GM23338 (cell line): Measurements from ENCODE around the gene IGSF10. TPM values are rescaled to one million over a fixed set of nuclear protein-coding genes. Genes with fewer than 3 reads are reported as not detected.
"Not testable (repeated sequence)": the region's sequence is repeated elsewhere in the genome, so short reads cannot be mapped to it uniquely, and the experiment has no call there.

Source experiments
- ATAC-seq: fragments of 200-7000 bp; cut with Tn5 transposase; 3 replicates; pipeline ENCODE4 v1.9.1; 2020
- DNase-seq: peaks from one replicate; pipeline ENCODE4 v3.0.0-alpha.2; 2015; ENCODE audit warnings: low spot score
- H2AFZ ChIP-seq: fragments of 200-600 bp; sonication (generic); 2 replicates; pipeline ENCODE4 v1.8.0; 2016; ENCODE audit warnings: antibody characterized with exemption, mild to moderate bottlenecking, moderate library complexity
- H3F3A ChIP-seq: fragments of 200-600 bp; sonication (generic); replicated peaks from 2 replicates; pipeline ENCODE4 v1.8.0; 2017; ENCODE audit warnings: antibody characterized with exemption, mixed run types, low read depth
- H3K27ac ChIP-seq: fragments of 200-600 bp; sonication (generic); 2 replicates; pipeline ENCODE4 v1.6.1; 2016; ENCODE audit warnings: low read depth
- H3K27me3 ChIP-seq: fragments of 200-600 bp; sonication (generic); 2 replicates; pipeline ENCODE4 v1.8.0; 2016; ENCODE audit warnings: mild to moderate bottlenecking, mixed run types, moderate library complexity; ENCODE audit not compliant: insufficient read depth
- H3K36me3 ChIP-seq: fragments of 200-600 bp; sonication (generic); 2 replicates; pipeline ENCODE4 v1.8.0; 2016; ENCODE audit warnings: mild to moderate bottlenecking; ENCODE audit not compliant: insufficient read depth
- H3K4me1 ChIP-seq: fragments of 200-600 bp; sonication (generic); 2 replicates; pipeline ENCODE4 v1.8.0; 2016; ENCODE audit warnings: mild to moderate bottlenecking, moderate library complexity; ENCODE audit not compliant: insufficient read depth
- H3K4me2 ChIP-seq: fragments of 200-600 bp; sonication (generic); 2 replicates; pipeline ENCODE4 v1.7.1; 2017; ENCODE audit warnings: mixed run types
- H3K4me3 ChIP-seq: fragments of 200-600 bp; sonication (generic); 2 replicates; pipeline ENCODE4 v1.6.1; 2016; ENCODE audit warnings: mixed run types
- H3K79me2 ChIP-seq: fragments of 200-600 bp; sonication (generic); replicated peaks from 2 replicates; pipeline ENCODE4 v1.8.0; 2017; ENCODE audit warnings: mild to moderate bottlenecking; ENCODE audit not compliant: insufficient read depth
- H3K9me2 ChIP-seq: fragments of 200-600 bp; sonication (generic); 2 replicates; pipeline ENCODE4 v1.8.0; 2017; ENCODE audit not compliant: insufficient read depth
- H4K20me1 ChIP-seq: fragments of 200-600 bp; sonication (generic); replicated peaks from 2 replicates; pipeline ENCODE4 v1.8.0; 2017; ENCODE audit warnings: mild to moderate bottlenecking; ENCODE audit not compliant: insufficient read depth
- H3K27ac Mint-ChIP-seq: 2 replicates; pipeline ENCODE4 v1.8.0; 2020; ENCODE audit warnings: inconsistent platforms, mild to moderate bottlenecking, moderate library complexity, mixed read lengths
- H3K27me3 Mint-ChIP-seq: 3 replicates; pipeline ENCODE4 v1.8.0; 2022; ENCODE audit warnings: low read depth, mild to moderate bottlenecking, moderate library complexity, mixed read lengths, inconsistent platforms; ENCODE audit not compliant: insufficient read depth, poor library complexity
- H3K36me3 Mint-ChIP-seq: 3 replicates; pipeline ENCODE4 v1.8.0; 2021; ENCODE audit warnings: low read depth, mild to moderate bottlenecking, inconsistent platforms, moderate library complexity, mixed read lengths
- H3K4me1 Mint-ChIP-seq: 3 replicates; pipeline ENCODE4 v1.8.0; 2020; ENCODE audit warnings: mild to moderate bottlenecking, inconsistent platforms, mixed read lengths
- H3K4me3 Mint-ChIP-seq: 3 replicates; pipeline ENCODE4 v1.8.0; 2021; ENCODE audit warnings: moderate library complexity, mild to moderate bottlenecking, inconsistent platforms, mixed read lengths
- H3K9me3 Mint-ChIP-seq: 3 replicates; pipeline ENCODE4 v1.8.0; 2020; ENCODE audit warnings: moderate library complexity, mild to moderate bottlenecking, inconsistent platforms, mixed read lengths
- CREB1 ChIP-seq: fragments of 250-450 bp; sonication (Bioruptor Pico); IDR thresholded peaks from 2 replicates; pipeline ENCODE4 v1.5.0; 2020; ENCODE audit warnings: low read depth, mild to moderate bottlenecking, moderate library complexity
- EZH2 ChIP-seq: fragments of 200-600 bp; sonication (generic); IDR thresholded peaks from one replicate; pipeline ENCODE4 v1.8.0; 2017; ENCODE audit warnings: antibody characterized with exemption, mild to moderate bottlenecking, low read depth; ENCODE audit not compliant: unreplicated experiment
- JUNB ChIP-seq: IDR thresholded peaks from one replicate; pipeline ENCODE4 v1.6.1; 2016; ENCODE audit warnings: antibody characterized with exemption; ENCODE audit not compliant: unreplicated experiment
- NANOG ChIP-seq: IDR thresholded peaks from 2 replicates; pipeline ENCODE4 v1.6.1; 2016; ENCODE audit warnings: antibody characterized with exemption, borderline replicate concordance
- POLR2AphosphoS5 ChIP-seq: IDR thresholded peaks from 2 replicates; pipeline ENCODE4 v1.6.1; 2016; ENCODE audit warnings: antibody characterized with exemption, low read depth
- polyA plus RNA-seq: library from polyadenylated mRNA; unstranded; fragments of >200 nt; fragmentation: Nextera tagmentation; extraction: Ambion mirVana; gene quantifications from 2 replicates; pipeline ENCODE4 v1.2.1, GENCODE V29; 2016
- total RNA-seq: library from RNA; depleted of rRNA; stranded (reverse); fragments of >200 nt; shearing (Covaris generic); gene quantifications from 2 replicates; pipeline ENCODE4 v1.2.3, GENCODE V29; 2014
- TF ChIP-seq, protein P1 (sequence below): IDR thresholded peaks from 2 replicates; pipeline ENCODE4 v1.6.1; 2016; ENCODE audit warnings: antibody characterized with exemption
- TF ChIP-seq, protein P2 (sequence below): fragments of 250-450 bp; sonication (Bioruptor Pico); IDR thresholded peaks from 2 replicates; pipeline ENCODE4 v1.5.0; 2020; ENCODE audit warnings: mild to moderate bottlenecking, moderate library complexity
- TF ChIP-seq, protein P3 (sequence below), 2 experiments: fragments of 200-600 bp in 1 of 2; sonication (generic) in 1 of 2; conservative IDR thresholded peaks; 2 replicates each; pipeline versions ENCODE4 v1.5.1 to v1.6.1; 2016 to 2017; ENCODE audit warnings: antibody characterized with exemption in 2 of 2, low read depth in 2 of 2, mild to moderate bottlenecking in 2 of 2, moderate library complexity in 1 of 2

The IGSF10 gene
- total and polyA plus RNA-seq, 2 experiments from 2014 or later: 0.50 to 0.94 TPM

DNA sequence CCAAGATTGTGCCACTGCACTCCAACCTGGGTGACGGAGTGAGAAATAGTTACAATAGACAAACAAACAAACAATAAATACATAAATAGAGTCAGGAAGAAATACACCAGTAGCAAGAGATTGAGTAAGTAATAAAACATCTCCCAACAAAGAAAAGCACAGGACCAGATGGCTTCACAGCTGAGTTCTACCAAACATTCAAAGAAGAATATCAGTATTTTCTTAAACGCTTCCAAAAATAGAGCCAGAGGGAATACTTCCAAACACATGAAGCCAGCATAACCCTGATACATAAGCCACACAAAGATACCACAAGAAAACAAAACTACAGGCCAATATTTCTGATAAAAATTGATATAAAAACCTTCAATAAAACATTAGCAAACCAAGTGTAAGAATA, 30.7 kb upstream of the IGSF10 start:
- Mint-ChIP-seq H3K27me3 (peaks cover 2% of the 10 kb centered on the region), H3K36me3 (no peaks in the 10 kb centered on the region), H3K4me3 (no peak overlapping the region), H3K4me1 (no peaks in the 10 kb centered on the region), H3K9me3 (no peaks in the 10 kb centered on the region), H3K27ac (no peak overlapping the region)
- no peak overlapping the region for H3K4me3 ChIP-seq
- no peaks in the 10 kb centered on the region for H4K20me1 ChIP-seq
- no peak for ATAC-seq
- no peaks in the 10 kb centered on the region for H3K27me3 ChIP-seq
- H3F3A ChIP-seq: no peaks in the 10 kb centered on the region
- H3K4me1 ChIP-seq: no peaks in the 10 kb centered on the region
- no peak overlapping the region for H3K27ac ChIP-seq
- no peak overlapping the region for H2AFZ ChIP-seq
- H3K79me2 ChIP-seq: no peaks in the 10 kb centered on the region
- DNase-seq: no peak
- H3K9me2 ChIP-seq: no peaks in the 10 kb centered on the region
- TF ChIP-seq NANOG: no peak
- H3K36me3 ChIP-seq: no peaks in the 10 kb centered on the region
- H3K4me2 ChIP-seq: no peak overlapping the region

DNA sequence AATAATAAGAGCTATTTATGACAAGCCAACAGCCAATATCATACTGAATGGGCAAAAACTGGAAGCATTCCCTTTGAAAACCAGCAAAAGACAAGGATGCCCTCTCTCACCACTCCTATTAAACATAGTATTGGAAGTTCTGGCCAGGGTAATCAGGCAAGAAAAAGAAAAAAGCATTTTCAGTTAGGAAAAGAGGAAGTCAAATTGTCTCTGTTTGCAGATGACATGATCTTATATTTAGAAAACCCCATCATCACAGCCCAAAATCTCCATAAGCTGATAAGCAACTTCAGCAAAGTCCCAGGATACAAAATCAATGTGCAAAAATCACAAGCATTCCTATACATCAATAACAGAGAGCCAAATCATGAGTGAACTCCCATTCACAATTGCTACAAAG, 27.0 kb upstream of the IGSF10 start:
- not testable (repeated sequence) for H3K4me1 Mint-ChIP-seq, H3K4me3 ChIP-seq, H3K4me1 ChIP-seq, H2AFZ ChIP-seq, H3K9me2 ChIP-seq, H3F3A ChIP-seq, ATAC-seq, H3K27ac ChIP-seq, H3K4me3 Mint-ChIP-seq, H4K20me1 ChIP-seq, DNase-seq, H3K79me2 ChIP-seq, H3K9me3 Mint-ChIP-seq, H3K27me3 Mint-ChIP-seq, H3K27ac Mint-ChIP-seq, H3K27me3 ChIP-seq, H3K4me2 ChIP-seq, H3K36me3 Mint-ChIP-seq, H3K36me3 ChIP-seq

DNA sequence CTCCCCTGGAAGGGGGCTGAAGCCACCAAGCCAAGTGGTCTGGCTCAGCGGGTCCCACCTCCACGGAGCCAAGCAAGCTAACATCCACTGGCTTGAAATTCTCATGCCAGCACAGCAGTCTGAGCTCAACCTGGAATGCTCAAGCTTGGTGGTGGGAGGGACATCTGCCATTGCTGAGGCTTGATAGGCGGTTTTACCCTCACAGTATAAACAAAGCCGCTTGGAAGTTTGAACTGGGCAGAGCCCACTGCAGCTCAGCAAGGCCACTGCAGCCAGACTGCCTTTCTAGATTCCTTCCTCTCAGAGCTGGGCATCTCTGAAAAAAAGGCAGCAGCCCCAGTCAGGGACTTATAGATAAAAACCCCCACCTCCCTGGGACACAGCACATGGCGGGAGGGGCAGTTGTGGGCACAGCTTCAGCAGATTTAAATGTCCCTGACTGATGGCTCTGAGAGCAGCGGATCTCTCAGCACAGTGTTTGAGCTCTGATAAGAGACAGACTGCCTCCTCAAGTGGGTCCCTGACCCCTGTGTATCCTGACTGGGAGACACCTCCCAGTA, 23.2 kb upstream of the IGSF10 start:
- no peaks in the 10 kb centered on the region for H3K27me3 ChIP-seq
- Mint-ChIP-seq H3K36me3 (no peaks in the 10 kb centered on the region), H3K27me3 (peaks cover 2% of the 10 kb centered on the region), H3K27ac (no peak overlapping the region), H3K9me3 (no peaks in the 10 kb centered on the region; the same call in 2 of the 3 replicates), H3K4me3 (no peak overlapping the region), H3K4me1 (no peaks in the 10 kb centered on the region)
- no peak overlapping the region for H3K4me3 ChIP-seq
- H3K27ac ChIP-seq: no peak overlapping the region
- DNase-seq: peak; percentile 19
- no peaks in the 10 kb centered on the region for H3K36me3 ChIP-seq
- no peaks in the 10 kb centered on the region for H3K79me2 ChIP-seq
- no peaks in the 10 kb centered on the region for H3K4me1 ChIP-seq
- H4K20me1 ChIP-seq: no peaks in the 10 kb centered on the region
- no peaks in the 10 kb centered on the region for H3K9me2 ChIP-seq
- H2AFZ ChIP-seq: peak overlapping the region; percentile 85
- H3K4me2 ChIP-seq: no peak overlapping the region
- H3F3A ChIP-seq: no peaks in the 10 kb centered on the region
- ATAC-seq: peak; percentile 45; the same call in 2 of the 3 replicates
- TF ChIP-seq CREB1 (CRISPR knock-in tag) (no peak), JUNB (no peak), POLR2AphosphoS5 (no peak), EZH2 (no peak)
- TF ChIP-seq, protein P1, sequence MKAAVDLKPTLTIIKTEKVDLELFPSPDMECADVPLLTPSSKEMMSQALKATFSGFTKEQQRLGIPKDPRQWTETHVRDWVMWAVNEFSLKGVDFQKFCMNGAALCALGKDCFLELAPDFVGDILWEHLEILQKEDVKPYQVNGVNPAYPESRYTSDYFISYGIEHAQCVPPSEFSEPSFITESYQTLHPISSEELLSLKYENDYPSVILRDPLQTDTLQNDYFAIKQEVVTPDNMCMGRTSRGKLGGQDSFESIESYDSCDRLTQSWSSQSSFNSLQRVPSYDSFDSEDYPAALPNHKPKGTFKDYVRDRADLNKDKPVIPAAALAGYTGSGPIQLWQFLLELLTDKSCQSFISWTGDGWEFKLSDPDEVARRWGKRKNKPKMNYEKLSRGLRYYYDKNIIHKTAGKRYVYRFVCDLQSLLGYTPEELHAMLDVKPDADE: no peak
- TF ChIP-seq, protein P2, sequence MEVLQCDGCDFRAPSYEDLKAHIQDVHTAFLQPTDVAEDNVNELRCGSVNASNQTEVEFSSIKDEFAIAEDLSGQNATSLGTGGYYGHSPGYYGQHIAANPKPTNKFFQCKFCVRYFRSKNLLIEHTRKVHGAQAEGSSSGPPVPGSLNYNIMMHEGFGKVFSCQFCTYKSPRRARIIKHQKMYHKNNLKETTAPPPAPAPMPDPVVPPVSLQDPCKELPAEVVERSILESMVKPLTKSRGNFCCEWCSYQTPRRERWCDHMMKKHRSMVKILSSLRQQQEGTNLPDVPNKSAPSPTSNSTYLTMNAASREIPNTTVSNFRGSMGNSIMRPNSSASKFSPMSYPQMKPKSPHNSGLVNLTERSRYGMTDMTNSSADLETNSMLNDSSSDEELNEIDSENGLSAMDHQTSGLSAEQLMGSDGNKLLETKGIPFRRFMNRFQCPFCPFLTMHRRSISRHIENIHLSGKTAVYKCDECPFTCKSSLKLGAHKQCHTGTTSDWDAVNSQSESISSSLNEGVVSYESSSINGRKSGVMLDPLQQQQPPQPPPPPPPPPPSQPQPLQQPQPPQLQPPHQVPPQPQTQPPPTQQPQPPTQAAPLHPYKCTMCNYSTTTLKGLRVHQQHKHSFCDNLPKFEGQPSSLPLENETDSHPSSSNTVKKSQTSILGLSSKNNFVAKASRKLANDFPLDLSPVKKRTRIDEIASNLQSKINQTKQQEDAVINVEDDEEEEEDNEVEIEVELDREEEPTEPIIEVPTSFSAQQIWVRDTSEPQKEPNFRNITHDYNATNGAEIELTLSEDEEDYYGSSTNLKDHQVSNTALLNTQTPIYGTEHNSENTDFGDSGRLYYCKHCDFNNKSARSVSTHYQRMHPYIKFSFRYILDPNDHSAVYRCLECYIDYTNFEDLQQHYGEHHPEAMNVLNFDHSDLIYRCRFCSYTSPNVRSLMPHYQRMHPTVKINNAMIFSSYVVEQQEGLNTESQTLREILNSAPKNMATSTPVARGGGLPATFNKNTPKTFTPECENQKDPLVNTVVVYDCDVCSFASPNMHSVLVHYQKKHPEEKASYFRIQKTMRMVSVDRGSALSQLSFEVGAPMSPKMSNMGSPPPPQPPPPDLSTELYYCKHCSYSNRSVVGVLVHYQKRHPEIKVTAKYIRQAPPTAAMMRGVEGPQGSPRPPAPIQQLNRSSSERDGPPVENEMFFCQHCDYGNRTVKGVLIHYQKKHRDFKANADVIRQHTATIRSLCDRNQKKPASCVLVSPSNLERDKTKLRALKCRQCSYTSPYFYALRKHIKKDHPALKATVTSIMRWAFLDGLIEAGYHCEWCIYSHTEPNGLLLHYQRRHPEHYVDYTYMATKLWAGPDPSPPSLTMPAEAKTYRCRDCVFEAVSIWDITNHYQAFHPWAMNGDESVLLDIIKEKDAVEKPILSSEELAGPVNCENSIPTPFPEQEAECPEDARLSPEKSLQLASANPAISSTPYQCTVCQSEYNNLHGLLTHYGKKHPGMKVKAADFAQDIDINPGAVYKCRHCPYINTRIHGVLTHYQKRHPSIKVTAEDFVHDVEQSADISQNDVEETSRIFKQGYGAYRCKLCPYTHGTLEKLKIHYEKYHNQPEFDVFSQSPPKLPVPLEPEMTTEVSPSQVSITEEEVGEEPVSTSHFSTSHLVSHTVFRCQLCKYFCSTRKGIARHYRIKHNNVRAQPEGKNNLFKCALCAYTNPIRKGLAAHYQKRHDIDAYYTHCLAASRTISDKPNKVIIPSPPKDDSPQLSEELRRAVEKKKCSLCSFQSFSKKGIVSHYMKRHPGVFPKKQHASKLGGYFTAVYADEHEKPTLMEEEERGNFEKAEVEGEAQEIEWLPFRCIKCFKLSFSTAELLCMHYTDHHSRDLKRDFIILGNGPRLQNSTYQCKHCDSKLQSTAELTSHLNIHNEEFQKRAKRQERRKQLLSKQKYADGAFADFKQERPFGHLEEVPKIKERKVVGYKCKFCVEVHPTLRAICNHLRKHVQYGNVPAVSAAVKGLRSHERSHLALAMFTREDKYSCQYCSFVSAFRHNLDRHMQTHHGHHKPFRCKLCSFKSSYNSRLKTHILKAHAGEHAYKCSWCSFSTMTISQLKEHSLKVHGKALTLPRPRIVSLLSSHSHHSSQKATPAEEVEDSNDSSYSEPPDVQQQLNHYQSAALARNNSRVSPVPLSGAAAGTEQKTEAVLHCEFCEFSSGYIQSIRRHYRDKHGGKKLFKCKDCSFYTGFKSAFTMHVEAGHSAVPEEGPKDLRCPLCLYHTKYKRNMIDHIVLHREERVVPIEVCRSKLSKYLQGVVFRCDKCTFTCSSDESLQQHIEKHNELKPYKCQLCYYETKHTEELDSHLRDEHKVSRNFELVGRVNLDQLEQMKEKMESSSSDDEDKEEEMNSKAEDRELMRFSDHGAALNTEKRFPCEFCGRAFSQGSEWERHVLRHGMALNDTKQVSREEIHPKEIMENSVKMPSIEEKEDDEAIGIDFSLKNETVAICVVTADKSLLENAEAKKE (CRISPR knock-in tag): no peak
- TF ChIP-seq, protein P3, sequence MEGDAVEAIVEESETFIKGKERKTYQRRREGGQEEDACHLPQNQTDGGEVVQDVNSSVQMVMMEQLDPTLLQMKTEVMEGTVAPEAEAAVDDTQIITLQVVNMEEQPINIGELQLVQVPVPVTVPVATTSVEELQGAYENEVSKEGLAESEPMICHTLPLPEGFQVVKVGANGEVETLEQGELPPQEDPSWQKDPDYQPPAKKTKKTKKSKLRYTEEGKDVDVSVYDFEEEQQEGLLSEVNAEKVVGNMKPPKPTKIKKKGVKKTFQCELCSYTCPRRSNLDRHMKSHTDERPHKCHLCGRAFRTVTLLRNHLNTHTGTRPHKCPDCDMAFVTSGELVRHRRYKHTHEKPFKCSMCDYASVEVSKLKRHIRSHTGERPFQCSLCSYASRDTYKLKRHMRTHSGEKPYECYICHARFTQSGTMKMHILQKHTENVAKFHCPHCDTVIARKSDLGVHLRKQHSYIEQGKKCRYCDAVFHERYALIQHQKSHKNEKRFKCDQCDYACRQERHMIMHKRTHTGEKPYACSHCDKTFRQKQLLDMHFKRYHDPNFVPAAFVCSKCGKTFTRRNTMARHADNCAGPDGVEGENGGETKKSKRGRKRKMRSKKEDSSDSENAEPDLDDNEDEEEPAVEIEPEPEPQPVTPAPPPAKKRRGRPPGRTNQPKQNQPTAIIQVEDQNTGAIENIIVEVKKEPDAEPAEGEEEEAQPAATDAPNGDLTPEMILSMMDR (conservative IDR thresholded peaks at IDR 0.05; ENCODE audit: low read depth in 2 of 2): no peak
